B cell (primary cell): Measurements from ENCODE around the gene FRMPD4. TPM values are rescaled to one million over a fixed set of nuclear protein-coding genes. Genes with fewer than 3 reads are reported as not detected.

Source experiments
- ATAC-seq: fragments of 200-7000 bp; cut with Tn5 transposase; one replicate; pipeline ENCODE4 v1.10.0; 2021; ENCODE audit warnings: low read depth, mild to moderate bottlenecking, moderate number of reproducible peaks, moderate library complexity
- CTCF ChIA-PET: fragments of 350-600 bp; sonication (Branson Sonifier 250); formaldehyde crosslinking; loops from one replicate; lab custom pipeline; 2021; ENCODE audit warnings: antibody characterized with exemption, inconsistent platforms; lab: Charles Lee
- POLR2A ChIA-PET: fragments of 350-600 bp; sonication (Branson Sonifier 250); formaldehyde crosslinking; loops from one replicate; lab custom pipeline; 2021; ENCODE audit warnings: antibody characterized with exemption; lab: Charles Lee
- DNase-seq: peaks from one replicate; pipeline ENCODE4 v3.0.0; 2013
- H2AFZ ChIP-seq: 2 replicates; pipeline ENCODE4 v1.6.1; 2012; ENCODE audit warnings: mild to moderate bottlenecking, low read depth, low read length; ENCODE audit not compliant: insufficient read depth, poor library complexity, severe bottlenecking
- H3K27ac ChIP-seq, 2 donors: 1 replicate in 1 of 2; 2 replicates in 1 of 2; pipeline ENCODE4 v1.5.1; 2012 to 2013; ENCODE audit warnings: low read length in 2 of 2, mild to moderate bottlenecking in 2 of 2, moderate library complexity in 1 of 2
- H3K27me3 ChIP-seq, 4 experiments: fragments of 200-600 bp in 1 of 4; sonication (generic) in 1 of 4; replicated peaks in 1 of 4; 1 replicate in 2 of 4; 2 replicates in 2 of 4; pipeline versions ENCODE4 v1.6.1 to v1.7.0; 2013 to 2016; ENCODE audit warnings: low read length in 3 of 4, mild to moderate bottlenecking in 2 of 4, mixed read lengths in 1 of 4, moderate library complexity in 1 of 4; ENCODE audit not compliant: insufficient read depth in 4 of 4, control insufficient read depth in 3 of 4; ENCODE audit errors: control extremely low read depth in 1 of 4
- H3K36me3 ChIP-seq, 2 experiments: replicated peaks in 1 of 2; 1 replicate in 1 of 2; 2 replicates in 1 of 2; pipeline versions ENCODE4 v1.6.1 to v1.7.1; 2013; ENCODE audit warnings: low read length in 1 of 2; ENCODE audit not compliant: insufficient read depth in 2 of 2, control insufficient read depth in 1 of 2; ENCODE audit errors: control extremely low read depth in 1 of 2, extremely low read depth in 1 of 2
- H3K4me1 ChIP-seq, 2 donors: fragments of 200-600 bp in 1 of 2; sonication (generic) in 1 of 2; 1 replicate in 1 of 2; 2 replicates in 1 of 2; pipeline versions ENCODE4 v1.5.1 to v1.6.1; 2013 to 2017; ENCODE audit warnings: low read length in 2 of 2; ENCODE audit not compliant: control insufficient read depth in 2 of 2, insufficient read depth in 2 of 2
- H3K4me2 ChIP-seq: replicated peaks from 2 replicates; pipeline ENCODE3; 2012; ENCODE audit warnings: mild to moderate bottlenecking, low read depth, low read length; ENCODE audit not compliant: poor library complexity, severe bottlenecking
- H3K4me3 ChIP-seq, 5 experiments: fragments of 200-600 bp in 1 of 5; sonication (generic) in 1 of 5; 1 replicate in 3 of 5; 2 replicates in 2 of 5; pipeline versions ENCODE4 v1.5.1 to v1.7.0; 2011 to 2016; ENCODE audit warnings: low read length in 4 of 5, mild to moderate bottlenecking in 4 of 5, low read depth in 2 of 5, control low read depth in 1 of 5, moderate library complexity in 1 of 5; ENCODE audit not compliant: insufficient read depth in 1 of 5; ENCODE audit errors: control extremely low read depth in 1 of 5, extremely low read depth in 1 of 5
- H3K79me2 ChIP-seq: fragments of 200-600 bp; sonication (generic); one replicate; pipeline ENCODE4 v1.6.0; 2016; ENCODE audit warnings: low read length; ENCODE audit not compliant: control insufficient read depth, insufficient read depth
- H3K9ac ChIP-seq: fragments of 200-600 bp; sonication (generic); 2 replicates; pipeline ENCODE4 v1.6.1; 2017; ENCODE audit warnings: mild to moderate bottlenecking, low read length, moderate library complexity
- H3K9me3 ChIP-seq, 3 donors: one replicate each; pipeline versions ENCODE4 v1.6.1 to v1.7.1; 2013; ENCODE audit warnings: low read length in 2 of 3; ENCODE audit not compliant: control insufficient read depth in 2 of 3, insufficient read depth in 1 of 3; ENCODE audit errors: control extremely low read depth in 1 of 3
- H4K20me1 ChIP-seq: 2 replicates; pipeline ENCODE4 v1.6.0; 2012; ENCODE audit warnings: mild to moderate bottlenecking, low read length; ENCODE audit not compliant: insufficient read depth, control insufficient read depth, poor library complexity, severe bottlenecking
- H3K27ac Mint-ChIP-seq: one replicate; pipeline ENCODE4 v1.8.0; 2021; ENCODE audit warnings: mixed read lengths
- H3K27me3 Mint-ChIP-seq: one replicate; pipeline ENCODE4 v1.8.0; 2021; ENCODE audit warnings: mixed read lengths
- H3K4me1 Mint-ChIP-seq: one replicate; pipeline ENCODE4 v1.8.0; 2021; ENCODE audit warnings: mixed read lengths
- H3K4me3 Mint-ChIP-seq: one replicate; pipeline ENCODE4 v1.8.0; 2021; ENCODE audit warnings: mixed read lengths
- H3K9me3 Mint-ChIP-seq: one replicate; pipeline ENCODE4 v1.8.0; 2022; ENCODE audit warnings: mixed read lengths; ENCODE audit not compliant: insufficient read depth
- CTCF ChIP-seq: fragments of 200-600 bp; IDR thresholded peaks from one replicate; pipeline ENCODE4 v1.8.0; 2022; ENCODE audit warnings: antibody characterized with exemption, mild to moderate bottlenecking
- EZH2 ChIP-seq: IDR thresholded peaks from 2 replicates; pipeline ENCODE4 v1.6.1; 2012; ENCODE audit warnings: borderline replicate concordance, low read depth, mild to moderate bottlenecking, moderate library complexity, low read length; ENCODE audit not compliant: insufficient read depth, poor library complexity, severe bottlenecking
- WGBS: methylation state at CpG from one replicate; pipeline ENCODE4 v1.1.5; 2013; ENCODE audit warnings: missing lambda C conversion rate; ENCODE audit not compliant: insufficient coverage; 5-methylcytosine and 5-hydroxymethylcytosine counted together
- intact Hi-C: fragments of 100-400 bp; cut with micrococcal nuclease; formaldehyde crosslinking; loops from one replicate; pipeline ENCODE4 v1.10.0; 2022
- polyA plus RNA-seq: library from polyadenylated mRNA; depleted of rRNA; stranded (reverse); fragments of >200 nt; gene quantifications from 2 replicates; pipeline ENCODE4 v1.2.3, GENCODE V29; 2012
- total RNA-seq, 2 donors: library from RNA; stranded (reverse); fragments of 120-200 nt in 1 of 2; gene quantifications; 1 replicate in 1 of 2; 2 replicates in 1 of 2; pipeline versions ENCODE4 v1.2.3 to v1.2.4, GENCODE V29; 2013 to 2022

The FRMPD4 gene
- total and polyA plus RNA-seq, 2 donors (not counting 1 experiment from before 2014, with no cell fraction given), result not detected

GRCh38 chrX:12170755-12171154 lies 32.5 kb downstream of the FRMPD4 start:
- CTCF ChIA-PET, result no interaction called here
- DNase-seq, result no peak

GRCh38 chrX:12174358-12174757 lies 36.1 kb downstream of the FRMPD4 start:
- no peak overlapping the region for H3K4me3 Mint-ChIP-seq
- TF ChIP-seq EZH2, result no peak
- TF ChIP-seq CTCF, result no peak
- DNase-seq (no peak), ATAC-seq (no peak)
- no peak overlapping the region for H3K4me2 ChIP-seq
- intact Hi-C loops, result no loop called here
- no peaks in the 10 kb centered on the region for H3K27me3 ChIP-seq
- no peaks in the 10 kb centered on the region for H3K9me3 Mint-ChIP-seq
- POLR2A ChIA-PET, result no interaction called here
- WGBS, result no CpG with 5 or more reads among the region's 2 CpGs
- CTCF ChIA-PET, result no interaction called here
- H2AFZ ChIP-seq, result no peak overlapping the region
- H3K9ac ChIP-seq, result no peak overlapping the region
- H3K4me3 ChIP-seq, result no peak overlapping the region
- H3K27me3 Mint-ChIP-seq, result no peaks in the 10 kb centered on the region
- no peaks in the 10 kb centered on the region for H3K79me2 ChIP-seq
- H3K36me3 ChIP-seq, result no peaks in the 10 kb centered on the region
- no peak overlapping the region for H3K27ac ChIP-seq
- H3K27ac Mint-ChIP-seq, result no peak overlapping the region
- no peaks in the 10 kb centered on the region for H3K4me1 Mint-ChIP-seq
- no peaks in the 10 kb centered on the region for H3K9me3 ChIP-seq
- no peaks in the 10 kb centered on the region for H3K4me1 ChIP-seq
- no peaks in the 10 kb centered on the region for H4K20me1 ChIP-seq

More at GRCh38 chrX:12170755-12171154, 32.5 kb downstream of the FRMPD4 start:
- H3K9ac ChIP-seq, result no peak overlapping the region
- no peaks in the 10 kb centered on the region for H3K27me3 ChIP-seq
- no peaks in the 10 kb centered on the region for H3K4me1 ChIP-seq
- POLR2A ChIA-PET, result no interaction called here
- Mint-ChIP-seq H3K27me3 (no peaks in the 10 kb centered on the region), H3K27ac (no peak overlapping the region), H3K9me3 (no peaks in the 10 kb centered on the region), H3K4me3 (no peak overlapping the region), H3K4me1 (no peaks in the 10 kb centered on the region)
- TF ChIP-seq CTCF (no peak), EZH2 (no peak)
- H3K4me3 ChIP-seq, result no peak overlapping the region
- no peak overlapping the region for H2AFZ ChIP-seq
- intact Hi-C loops, result no loop called here
- no peaks in the 10 kb centered on the region for H3K9me3 ChIP-seq
- H3K79me2 ChIP-seq, result no peaks in the 10 kb centered on the region
- H4K20me1 ChIP-seq, result no peaks in the 10 kb centered on the region
- no peak for ATAC-seq
- no peak overlapping the region for H3K4me2 ChIP-seq
- no peak overlapping the region for H3K27ac ChIP-seq
- no CpG with 5 or more reads among the region's 3 CpGs for WGBS
- no peaks in the 10 kb centered on the region for H3K36me3 ChIP-seq
